ENCODE data around the gene TMEM236.

Gene TMEM236

DNA sequence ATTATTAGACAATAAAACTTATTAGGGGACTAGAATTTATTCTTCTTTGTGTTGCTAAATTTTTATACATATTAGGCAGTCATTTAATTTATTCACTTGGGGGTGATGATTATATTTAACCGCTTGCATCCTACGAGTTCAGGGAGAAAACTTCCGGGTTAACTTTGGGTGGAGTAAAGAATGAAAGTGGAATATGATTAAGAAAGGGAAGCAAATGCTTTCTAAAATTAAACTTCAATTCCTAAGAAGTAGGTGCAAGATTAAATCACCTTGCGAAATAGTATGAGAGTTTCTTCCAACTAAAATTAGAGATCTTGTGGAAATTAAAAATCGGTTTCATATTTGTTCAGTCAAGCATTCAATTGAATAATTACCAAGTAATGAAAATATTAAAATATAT is 90.6 kb downstream of the TMEM236 start:
- H3K27me3 ChIP-seq (replicated peaks; ENCODE audit: insufficient read depth, low read length) = no peaks in the 10 kb centered on the region
- no peaks in the 10 kb centered on the region for H3F3A ChIP-seq (ENCODE audit: insufficient read depth, low read length)
- no peaks in the 10 kb centered on the region for H3K79me2 ChIP-seq (ENCODE audit: low read length)
- H3K27ac ChIP-seq (ENCODE audit: low read length) = no peak overlapping the region
- no peak for DNase-seq
- H3K36me3 ChIP-seq (replicated peaks; ENCODE audit: insufficient read depth, low read length) = no peaks in the 10 kb centered on the region
- H3K9me3 ChIP-seq (replicated peaks; ENCODE audit: insufficient read depth, low read length) = no peaks in the 10 kb centered on the region
- no peak overlapping the region for H3K4me3 ChIP-seq (ENCODE audit: low read length)
- H2AFZ ChIP-seq (ENCODE audit: low read length) = no peak overlapping the region
- H3K4me1 ChIP-seq (ENCODE audit: low read length) = 0 out of 2 replicates have a peak, but pooled peaks cover 3% of the 10 kb centered on the region
- no peak overlapping the region for H3K4me2 ChIP-seq (ENCODE audit: low read depth, low read length)
- no peak for TF ChIP-seq EZH2phosphoT487 (IDR thresholded peaks at IDR 0.05; ENCODE audit: low read length)
- no peak for TF ChIP-seq CTCF (IDR thresholded peaks at IDR 0.05; ENCODE audit: low read length)
- no peak for TF ChIP-seq EZH2 (optimal IDR thresholded peaks at IDR 0.05; ENCODE audit: low read depth, low read length)
- no peaks in the 10 kb centered on the region for H4K20me1 ChIP-seq (ENCODE audit: insufficient read depth, low read length)
- no peaks in the 10 kb centered on the region for H3K9me2 ChIP-seq (replicated peaks; ENCODE audit: insufficient read depth, low read length)
- H3K9ac ChIP-seq (ENCODE audit: low read length) = no peak overlapping the region

DNA sequence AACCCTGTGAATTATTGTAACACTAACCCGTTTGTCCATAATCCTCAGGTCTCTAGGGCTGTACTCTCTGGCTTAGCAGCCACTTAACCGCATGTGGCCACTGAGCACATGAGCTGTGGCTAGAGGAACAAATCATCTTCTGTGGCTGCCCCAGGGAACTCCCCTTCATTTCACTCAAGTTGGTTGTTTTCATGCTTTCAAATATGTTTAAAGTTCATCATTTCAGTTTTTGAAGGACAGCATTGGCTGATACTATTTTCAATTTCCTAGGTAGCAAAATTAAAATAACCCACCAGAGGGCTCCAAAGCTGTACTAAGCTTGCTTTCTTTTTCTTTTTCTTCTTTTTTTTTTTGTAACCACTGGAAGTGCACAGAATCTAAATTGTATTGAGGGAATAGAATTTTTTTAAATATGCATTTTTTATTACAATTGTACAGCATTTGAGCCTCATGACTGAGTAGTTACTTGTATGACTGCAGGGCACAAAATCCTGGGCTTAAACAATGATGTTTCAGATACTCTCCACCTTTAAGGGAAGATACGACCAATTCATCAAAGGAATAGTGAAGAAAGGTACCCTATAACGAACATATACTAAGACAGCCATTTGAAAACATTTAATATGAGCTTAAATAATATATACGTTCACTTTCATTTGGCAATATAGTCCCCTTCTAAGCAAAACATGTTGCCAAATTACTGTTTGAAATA is 95.7 kb downstream of the TMEM236 start:
- Histone ChIP-seq H3K79me2 (ENCODE audit: low read length) (no peaks in the 10 kb centered on the region), H3K9me2 (replicated peaks; ENCODE audit: insufficient read depth, low read length) (no peaks in the 10 kb centered on the region), H3K36me3 (replicated peaks; ENCODE audit: insufficient read depth, low read length) (no peaks in the 10 kb centered on the region), H3F3A (ENCODE audit: insufficient read depth, low read length) (no peaks in the 10 kb centered on the region), H3K4me2 (ENCODE audit: low read depth, low read length) (no peak overlapping the region), H2AFZ (ENCODE audit: low read length) (no peak overlapping the region), H3K4me3 (ENCODE audit: low read length) (no peak overlapping the region), H3K4me1 (ENCODE audit: low read length) (0 out of 2 replicates have a peak, but pooled peaks cover 3% of the 10 kb centered on the region), H3K27me3 (replicated peaks; ENCODE audit: insufficient read depth, low read length) (no peaks in the 10 kb centered on the region), H3K9ac (ENCODE audit: low read length) (no peak overlapping the region), H3K9me3 (replicated peaks; ENCODE audit: insufficient read depth, low read length) (no peaks in the 10 kb centered on the region), H3K27ac (ENCODE audit: low read length) (no peak overlapping the region), H4K20me1 (ENCODE audit: insufficient read depth, low read length) (no peaks in the 10 kb centered on the region)
- TF ChIP-seq EZH2 (optimal IDR thresholded peaks at IDR 0.05; ENCODE audit: low read depth, low read length) (no peak), CTCF (IDR thresholded peaks at IDR 0.05; ENCODE audit: low read length) (peak; percentile 52)
- DNase-seq = peak; percentile 43

DNA sequence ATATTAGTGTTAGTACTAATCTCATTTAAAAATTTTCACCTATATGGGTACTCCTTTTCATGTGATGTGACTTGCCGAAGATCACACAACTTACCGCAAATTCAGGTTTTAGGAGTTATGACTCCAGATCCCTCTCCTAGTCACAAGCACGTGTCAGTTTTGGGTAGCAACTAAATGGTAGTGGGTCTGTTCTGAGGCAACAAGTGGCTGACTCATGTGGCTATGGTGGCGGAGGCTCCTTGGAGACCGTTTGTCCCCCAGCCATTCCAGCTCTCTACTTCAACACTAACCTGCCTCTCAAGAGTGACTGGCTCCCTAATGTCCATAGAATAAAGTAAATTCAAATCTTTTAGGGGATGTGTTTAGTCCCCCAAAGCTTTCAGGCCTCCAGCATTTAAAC is 96.6 kb downstream of the TMEM236 start:
- no peaks in the 10 kb centered on the region for H3K79me2 ChIP-seq (ENCODE audit: low read length)
- no peaks in the 10 kb centered on the region for H4K20me1 ChIP-seq (ENCODE audit: insufficient read depth, low read length)
- H3F3A ChIP-seq (ENCODE audit: insufficient read depth, low read length) = no peaks in the 10 kb centered on the region
- no peak for DNase-seq
- H3K4me1 ChIP-seq (ENCODE audit: low read length) = 0 out of 2 replicates have a peak, but pooled peaks cover 3% of the 10 kb centered on the region
- no peak overlapping the region for H3K4me2 ChIP-seq (ENCODE audit: low read depth, low read length)
- no peak overlapping the region for H3K27ac ChIP-seq (ENCODE audit: low read length)
- no peaks in the 10 kb centered on the region for H3K9me3 ChIP-seq (replicated peaks; ENCODE audit: insufficient read depth, low read length)
- no peaks in the 10 kb centered on the region for H3K27me3 ChIP-seq (replicated peaks; ENCODE audit: insufficient read depth, low read length)
- H3K9ac ChIP-seq (ENCODE audit: low read length) = no peak overlapping the region
- TF ChIP-seq CTCF (IDR thresholded peaks at IDR 0.05; ENCODE audit: low read length) (no peak), EZH2phosphoT487 (IDR thresholded peaks at IDR 0.05; ENCODE audit: low read length) (no peak), EZH2 (optimal IDR thresholded peaks at IDR 0.05; ENCODE audit: low read depth, low read length) (no peak)
- no peaks in the 10 kb centered on the region for H3K36me3 ChIP-seq (replicated peaks; ENCODE audit: insufficient read depth, low read length)
- no peak overlapping the region for H3K4me3 ChIP-seq (ENCODE audit: low read length)
- H2AFZ ChIP-seq (ENCODE audit: low read length) = no peak overlapping the region
- no peaks in the 10 kb centered on the region for H3K9me2 ChIP-seq (replicated peaks; ENCODE audit: insufficient read depth, low read length)

All from MM.1S (cell line).